ENCODE data around the gene RGS10. TPM values are rescaled to one million over a fixed set of nuclear protein-coding genes. Genes with fewer than 3 reads are reported as not detected.
A peak's percentile ranks its signal among the peaks of the same experiment; 100 is the strongest.

The RGS10 gene
- total RNA-seq, 1 experiment from 2014 or later, result 22.6 TPM

GRCh38 chr10:119455609-119456434, 86.7 kb downstream of the RGS10 start (continued):
- TF ChIP-seq FOXP4 (CRISPR knock-in tag; IDR thresholded peaks at IDR 0.05), result no peak

GRCh38 chr10:119454990-119455389, 87.5 kb downstream of the RGS10 start:
- Mint-ChIP-seq H3K27ac (no peak overlapping the region), H3K9me3 (no peaks in the 10 kb centered on the region), H3K4me1 (peaks cover 7% of the 10 kb centered on the region; the same call in 1 of the 2 replicates), H3K36me3 (no peaks in the 10 kb centered on the region), H3K27me3 (ENCODE audit: low read depth) (no peaks in the 10 kb centered on the region), H3K4me3 (no peak overlapping the region)
- TF ChIP-seq ZNF512 (CRISPR knock-in tag; IDR thresholded peaks at IDR 0.05; ENCODE audit: borderline replicate concordance) (no peak), CTCF (IDR thresholded peaks at IDR 0.05) (no peak), SMAD4 (CRISPR knock-in tag; IDR thresholded peaks at IDR 0.05) (no peak), FOXP1 (CRISPR knock-in tag; IDR thresholded peaks at IDR 0.05; ENCODE audit: borderline replicate concordance) (no peak), CREB1 (CRISPR knock-in tag; IDR thresholded peaks at IDR 0.05) (no peak), ATF3 (CRISPR knock-in tag; conservative IDR thresholded peaks at IDR 0.05) (no peak), AFF4 (CRISPR knock-in tag; IDR thresholded peaks at IDR 0.05; ENCODE audit: borderline replicate concordance) (no peak), CBFB (CRISPR knock-in tag; IDR thresholded peaks at IDR 0.05; ENCODE audit: low read depth) (no peak)
- POLR2A ChIA-PET, result no interaction called here
- CTCF ChIA-PET, result interaction anchor here (0.8 to 1.7 kb wide), 4 partner anchors 9 to 256 kb away, joined by 3 to 14 read pairs (median 5); no protein-coding TSS in a partner anchor
- DNase-seq (ENCODE audit: low spot score) (no peak), ATAC-seq (no peak)

GRCh38 chr10:119454316-119454715, 88.2 kb downstream of the RGS10 start:
- Mint-ChIP-seq H3K27ac (no peak overlapping the region), H3K36me3 (no peaks in the 10 kb centered on the region), H3K4me3 (no peak overlapping the region), H3K4me1 (peaks cover 7% of the 10 kb centered on the region; the same call in 1 of the 2 replicates), H3K9me3 (no peaks in the 10 kb centered on the region), H3K27me3 (ENCODE audit: low read depth) (no peaks in the 10 kb centered on the region)
- ChIA-PET CTCF (interaction anchor here (0.8 to 1.7 kb wide), 4 partner anchors 9 to 255 kb away, joined by 3 to 14 read pairs (median 5); no protein-coding TSS in a partner anchor), POLR2A (no interaction called here)
- peak; percentile 33 for DNase-seq (ENCODE audit: low spot score)
- peak; percentile 61 for ATAC-seq
- no peak for TF ChIP-seq CTCF (IDR thresholded peaks at IDR 0.05)
- TF ChIP-seq MAX (CRISPR knock-in tag; IDR thresholded peaks at IDR 0.05), result no peak
- no peak for TF ChIP-seq NFYB (CRISPR knock-in tag; conservative IDR thresholded peaks at IDR 0.05; ENCODE audit: low read depth)
- TF ChIP-seq ZNF425 (CRISPR knock-in tag; conservative IDR thresholded peaks at IDR 0.05), result no peak
- no peak for TF ChIP-seq GRHL2 (CRISPR knock-in tag; IDR thresholded peaks at IDR 0.05; ENCODE audit: insufficient replicate concordance, severe bottlenecking)
- TF ChIP-seq PREB (CRISPR knock-in tag; IDR thresholded peaks at IDR 0.05; ENCODE audit: borderline replicate concordance), result no peak

All from WTC11 (cell line).